KG1 (cell line): Measurements from ENCODE around the gene ERCC6L2.

ENCODE experiments used
- DNase-seq: peaks from one replicate; lab custom pipeline; 2025; lab: John Stamatoyannopoulos, UW

The ERCC6L2 gene

DNA sequence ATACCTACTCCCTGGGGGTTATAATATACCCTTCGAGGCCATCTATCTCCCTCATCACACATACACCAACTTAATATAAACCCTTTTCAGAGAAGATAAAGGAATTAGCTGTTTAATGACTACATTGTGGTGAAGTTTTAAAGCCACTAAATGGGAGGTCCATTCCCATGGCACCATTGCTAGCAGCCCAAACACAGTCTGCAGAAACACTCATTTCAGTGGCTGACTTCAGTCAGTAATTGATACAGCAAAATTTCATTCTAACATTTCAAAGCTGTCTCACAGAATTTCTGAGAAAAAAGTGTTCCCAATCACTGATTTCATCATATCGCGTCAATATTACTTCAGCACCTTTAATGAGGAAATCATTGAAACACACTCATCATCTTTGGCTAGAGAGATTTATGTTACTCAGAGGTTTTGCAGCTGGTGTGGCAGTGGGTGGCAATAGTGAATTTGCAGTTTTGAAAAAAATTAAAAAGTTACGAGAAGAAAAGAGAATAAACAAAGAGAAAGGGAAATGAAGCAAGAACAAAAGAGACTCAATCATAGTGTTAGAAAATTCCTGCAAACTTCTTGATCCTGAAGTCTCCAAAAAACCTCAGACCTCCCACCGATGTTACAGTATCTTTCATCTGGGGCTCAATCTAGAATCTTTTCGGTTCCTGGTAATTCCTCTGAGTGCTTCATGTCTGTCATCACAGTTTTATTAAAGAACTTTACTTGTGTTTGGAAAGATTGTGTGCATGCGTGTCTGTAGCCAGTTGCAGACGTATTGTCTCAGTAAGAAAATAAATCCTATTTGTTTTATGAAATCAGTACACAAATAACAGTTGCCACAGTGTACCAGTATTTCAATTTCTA is 105.0 kb downstream of the ERCC6L2 start:
- no peak for DNase-seq

DNA sequence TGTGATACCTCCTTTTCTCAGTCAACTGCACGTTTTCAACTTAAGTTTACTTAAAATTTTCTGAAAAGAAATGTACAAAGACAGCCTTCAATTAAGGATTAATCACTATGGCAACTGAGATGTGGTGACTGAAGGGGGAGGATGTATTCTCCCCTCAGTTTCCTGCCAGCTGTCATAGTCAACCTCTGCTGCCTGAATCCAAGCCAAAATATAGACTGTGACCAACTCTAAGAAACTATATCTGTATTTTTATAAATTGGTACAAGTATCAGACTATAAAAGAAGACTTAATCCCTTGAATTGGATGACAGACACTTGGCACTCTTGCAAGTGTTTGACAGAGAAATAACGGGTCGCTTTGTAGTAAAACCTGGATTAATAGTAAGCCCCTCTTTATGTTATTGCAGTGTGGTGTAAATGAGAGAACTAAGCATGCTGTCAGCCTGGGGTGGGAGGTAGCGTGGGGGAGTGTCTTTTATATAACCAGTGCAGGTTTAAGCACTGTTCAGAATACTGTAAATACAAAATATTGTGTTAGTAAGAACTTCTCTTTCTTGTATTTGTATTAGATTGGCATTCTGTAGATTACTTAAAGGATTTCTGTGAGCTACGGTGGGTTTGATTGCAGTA is 106.4 kb downstream of the ERCC6L2 start:
- no peak for DNase-seq

DNA sequence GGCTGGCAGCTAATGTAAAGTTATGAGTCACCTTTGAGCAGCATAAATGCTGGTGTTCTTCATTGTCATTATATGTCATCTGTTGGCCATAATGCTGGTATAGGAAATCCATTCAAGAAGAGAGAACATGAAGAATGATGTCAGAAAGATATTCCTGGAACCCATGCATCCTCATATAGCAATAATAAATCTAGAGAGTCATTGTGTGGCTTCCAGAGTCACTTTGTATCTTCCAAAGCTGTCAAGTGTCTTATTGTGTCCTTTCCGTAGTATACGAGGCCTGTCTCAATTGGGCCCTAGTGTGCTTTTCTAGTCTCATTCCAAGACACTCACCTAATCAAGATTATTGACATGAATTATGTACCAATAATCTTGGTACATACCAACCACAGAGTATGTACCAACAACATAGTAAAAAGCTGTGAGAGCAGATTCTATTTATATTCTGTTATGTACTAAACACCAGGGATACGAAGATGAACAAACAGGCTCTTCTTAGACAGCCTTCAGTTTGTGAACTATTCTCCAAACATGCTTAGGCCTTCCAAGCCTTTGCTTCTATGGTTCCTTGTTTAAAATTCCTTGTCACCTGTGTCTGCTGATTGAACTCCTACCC is 110.1 kb downstream of the ERCC6L2 start:
- DNase-seq: no peak

DNA sequence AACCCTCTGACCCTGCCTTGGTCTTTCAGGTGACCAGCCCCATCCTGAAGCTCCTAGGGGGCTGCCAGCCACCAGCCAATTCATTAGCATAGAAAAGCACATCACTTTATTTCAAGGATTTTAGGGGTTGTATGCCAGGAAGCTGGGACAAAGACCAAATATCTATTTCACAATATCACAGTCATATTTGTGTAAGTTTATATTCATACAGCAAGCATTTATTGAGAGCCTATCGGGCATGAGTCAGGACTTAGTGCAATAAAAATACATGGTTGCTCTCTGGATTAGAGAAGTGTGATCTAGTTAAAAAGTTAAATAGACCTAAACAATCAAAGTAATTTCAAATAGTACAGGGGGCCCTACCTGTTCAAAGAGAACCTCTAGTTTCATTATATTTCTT is 113.8 kb downstream of the ERCC6L2 start:
- DNase-seq: no peak

DNA sequence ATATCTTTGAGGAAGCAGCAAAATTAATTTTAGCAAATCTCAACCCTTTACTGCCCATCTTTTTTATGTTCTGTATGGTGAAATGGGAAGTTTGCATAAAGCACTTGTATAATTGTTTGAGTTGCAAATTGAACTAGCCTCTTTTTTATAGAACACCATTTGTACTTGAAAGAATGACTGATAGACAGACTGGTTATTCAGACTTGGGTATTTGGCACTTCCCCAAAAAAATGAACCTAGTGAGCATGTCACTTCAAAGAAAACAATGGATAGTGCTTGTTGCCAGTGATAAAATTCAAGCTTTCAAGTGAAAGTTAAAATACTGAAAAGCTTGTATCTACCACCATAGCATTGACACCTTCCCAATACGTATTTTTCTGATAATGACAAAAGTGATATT is 115.8 kb downstream of the ERCC6L2 start:
- no peak for DNase-seq

DNA sequence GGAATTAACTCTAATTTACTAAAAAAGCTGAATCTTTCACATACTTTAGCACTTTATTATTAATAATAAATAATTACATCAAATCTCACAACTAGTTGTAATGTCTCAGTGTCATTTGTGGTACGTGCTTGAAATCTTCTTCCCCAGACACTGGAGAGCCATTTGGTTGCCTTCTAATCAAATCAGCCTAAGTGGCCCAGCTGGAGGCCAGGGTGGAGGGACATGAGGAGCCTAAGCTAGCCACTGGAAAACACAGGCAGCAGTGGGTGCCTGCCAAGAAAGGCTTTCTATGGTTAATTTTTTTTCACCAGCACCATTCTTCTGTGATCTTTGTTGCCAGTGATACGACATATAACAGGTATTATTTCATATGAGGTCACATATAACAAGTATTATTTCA is 117.0 kb downstream of the ERCC6L2 start:
- DNase-seq: no peak

DNA sequence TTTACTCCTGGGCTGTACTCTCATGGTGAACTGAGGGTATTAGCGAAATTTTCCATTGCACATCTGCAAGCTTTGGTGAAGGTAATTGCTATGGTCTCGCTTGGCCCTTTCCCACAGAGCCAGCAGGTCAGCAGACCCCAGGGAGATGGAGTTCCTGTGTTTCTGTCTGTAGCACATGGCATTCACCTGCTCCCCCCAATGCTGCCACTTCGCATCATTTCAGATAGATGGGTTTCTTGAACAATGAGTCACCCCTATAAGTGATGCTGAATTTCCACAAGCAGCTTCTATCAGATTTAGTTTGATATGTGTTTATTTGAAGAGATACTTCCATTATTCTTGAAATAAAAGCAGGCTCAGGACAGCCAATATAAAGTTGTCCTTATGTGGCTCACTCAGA is 117.8 kb downstream of the ERCC6L2 start:
- DNase-seq: no peak

DNA sequence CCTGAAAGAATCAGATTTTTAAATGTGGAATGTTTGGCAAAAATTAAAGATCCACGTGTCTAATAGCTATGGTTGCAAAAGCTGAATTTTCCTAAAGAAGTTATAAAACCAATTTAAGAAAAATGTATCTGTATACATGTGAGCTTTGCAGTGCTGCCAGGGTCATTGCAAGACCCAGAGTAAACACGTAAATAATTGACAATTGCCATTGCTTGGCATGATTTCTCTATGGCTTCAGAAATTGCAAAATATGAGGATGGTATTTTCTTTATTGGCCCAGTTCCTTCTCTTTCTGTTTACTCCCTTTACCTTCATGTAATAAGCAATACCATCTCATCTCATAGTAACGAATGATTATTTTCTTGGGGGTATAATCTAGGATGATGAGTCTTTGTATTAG is 123.9 kb downstream of the ERCC6L2 start:
- no peak for DNase-seq

DNA sequence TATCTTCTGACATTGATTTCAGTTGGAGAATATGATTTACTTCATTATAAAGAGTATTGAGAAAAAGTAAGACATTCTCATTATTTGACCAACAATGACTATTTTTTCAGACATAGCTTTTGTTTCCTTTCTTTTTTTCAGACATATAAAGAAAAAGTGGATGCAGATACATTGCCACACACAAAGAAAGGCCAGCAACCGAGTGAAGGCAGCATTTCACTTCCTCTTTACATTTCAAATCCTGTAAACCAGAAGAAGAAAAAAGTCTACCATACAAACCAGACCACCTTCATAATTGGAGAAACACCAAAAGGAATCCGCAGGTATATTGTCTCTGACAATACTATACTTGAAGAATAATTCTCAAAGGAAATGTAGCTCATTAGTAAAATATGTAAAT is 128.9 kb downstream of the ERCC6L2 start:
- no peak for DNase-seq

DNA sequence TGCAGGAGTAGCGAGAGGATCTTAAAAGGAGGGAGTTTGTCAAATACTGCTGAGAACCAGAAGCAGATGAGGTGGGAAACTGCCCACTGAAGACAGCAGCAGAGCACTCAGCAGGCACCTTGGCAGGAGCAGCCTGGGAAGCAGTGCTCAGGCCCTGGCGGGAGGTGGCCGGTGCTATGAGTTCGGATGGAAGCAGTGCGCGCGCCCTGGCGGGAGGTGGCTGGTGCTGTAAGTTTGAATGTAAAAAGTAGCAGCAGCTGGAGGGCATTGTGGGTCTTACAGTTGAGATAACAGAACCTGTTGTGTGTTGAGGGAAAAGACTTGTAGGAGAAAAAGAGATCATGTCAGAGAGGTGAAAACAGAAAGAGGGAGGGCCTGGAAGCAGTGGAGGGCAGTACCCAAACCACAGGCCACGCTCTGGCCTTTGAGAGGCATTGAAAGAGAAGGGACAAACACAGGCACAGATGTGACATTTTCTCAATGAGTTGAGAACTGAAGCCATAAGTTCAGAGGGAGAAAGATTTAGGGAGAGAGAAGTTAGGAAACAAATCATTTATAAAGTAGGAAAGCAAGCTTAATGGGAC is 130.9 kb downstream of the ERCC6L2 start:
- DNase-seq: no peak

DNA sequence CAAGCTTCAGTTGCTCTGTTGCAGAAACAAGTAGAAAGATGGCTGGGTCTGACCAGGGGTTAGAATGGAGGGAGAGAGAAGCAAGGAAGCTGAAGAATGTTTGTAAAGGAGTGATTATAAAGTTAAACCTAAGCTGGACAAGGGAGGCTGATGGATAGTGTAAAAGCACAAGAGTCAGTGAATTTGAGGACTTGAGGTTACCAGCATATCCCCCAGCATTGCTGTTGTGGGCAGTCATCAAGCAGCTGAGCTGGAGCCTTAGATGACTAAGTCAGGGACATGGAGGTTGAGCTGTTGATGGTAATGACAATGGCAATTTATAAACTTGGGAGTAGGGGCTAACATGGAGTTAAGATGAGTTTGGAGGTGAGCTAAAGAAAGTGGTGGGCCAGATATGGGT is 131.5 kb downstream of the ERCC6L2 start:
- DNase-seq: no peak

DNA sequence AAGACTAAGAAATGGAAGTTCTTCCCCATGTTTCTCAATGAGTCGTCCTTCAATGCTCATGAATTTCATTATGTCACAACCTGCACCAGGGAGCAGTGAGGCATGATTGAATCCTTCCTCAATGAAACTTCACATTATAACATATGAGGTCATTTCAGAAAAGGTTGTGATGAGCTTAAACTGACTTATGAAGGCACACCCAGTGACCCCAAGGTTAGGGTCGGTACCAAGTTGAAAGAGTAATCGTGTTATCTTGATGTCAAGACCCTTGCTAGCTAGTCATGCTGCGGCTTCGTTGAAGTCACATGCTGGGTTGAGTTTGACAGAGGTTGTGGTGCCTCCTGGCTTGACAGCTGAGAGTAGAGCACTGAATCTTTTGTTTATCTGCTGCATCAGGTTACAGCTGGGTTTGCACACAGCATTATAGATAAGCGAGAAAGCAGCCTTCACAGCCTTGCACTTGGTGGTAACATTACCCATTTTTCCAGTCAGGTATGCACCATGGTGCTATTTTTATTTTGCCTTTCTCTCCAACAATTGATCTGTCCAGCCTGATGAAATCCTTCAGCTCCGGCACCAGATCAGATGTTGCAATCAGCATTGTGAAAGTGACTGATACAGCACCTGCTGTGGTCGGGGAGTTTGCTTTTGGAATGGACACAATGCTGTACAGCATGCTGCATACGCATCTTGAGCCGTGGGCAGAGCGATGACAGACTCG is 133.2 kb downstream of the ERCC6L2 start:
- no peak for DNase-seq

DNA sequence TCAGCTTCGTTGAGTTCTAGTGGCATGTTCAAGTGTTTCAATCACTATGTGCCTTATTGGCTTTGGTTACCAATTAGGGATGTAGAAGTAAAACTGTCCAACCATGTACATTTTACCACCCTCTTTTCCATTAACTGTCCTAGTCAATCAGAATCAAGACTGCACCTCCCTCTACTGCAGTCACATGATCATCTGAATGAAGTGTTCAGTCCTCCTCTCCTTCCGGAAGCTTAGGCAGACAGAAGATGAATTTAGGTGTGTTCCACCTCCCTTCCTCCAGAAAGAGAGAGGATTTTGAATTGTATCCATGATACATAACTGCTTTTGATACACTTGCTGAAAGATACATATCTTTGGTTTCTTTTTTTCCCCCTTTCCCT is 133.7 kb downstream of the ERCC6L2 start:
- no peak for DNase-seq

DNA sequence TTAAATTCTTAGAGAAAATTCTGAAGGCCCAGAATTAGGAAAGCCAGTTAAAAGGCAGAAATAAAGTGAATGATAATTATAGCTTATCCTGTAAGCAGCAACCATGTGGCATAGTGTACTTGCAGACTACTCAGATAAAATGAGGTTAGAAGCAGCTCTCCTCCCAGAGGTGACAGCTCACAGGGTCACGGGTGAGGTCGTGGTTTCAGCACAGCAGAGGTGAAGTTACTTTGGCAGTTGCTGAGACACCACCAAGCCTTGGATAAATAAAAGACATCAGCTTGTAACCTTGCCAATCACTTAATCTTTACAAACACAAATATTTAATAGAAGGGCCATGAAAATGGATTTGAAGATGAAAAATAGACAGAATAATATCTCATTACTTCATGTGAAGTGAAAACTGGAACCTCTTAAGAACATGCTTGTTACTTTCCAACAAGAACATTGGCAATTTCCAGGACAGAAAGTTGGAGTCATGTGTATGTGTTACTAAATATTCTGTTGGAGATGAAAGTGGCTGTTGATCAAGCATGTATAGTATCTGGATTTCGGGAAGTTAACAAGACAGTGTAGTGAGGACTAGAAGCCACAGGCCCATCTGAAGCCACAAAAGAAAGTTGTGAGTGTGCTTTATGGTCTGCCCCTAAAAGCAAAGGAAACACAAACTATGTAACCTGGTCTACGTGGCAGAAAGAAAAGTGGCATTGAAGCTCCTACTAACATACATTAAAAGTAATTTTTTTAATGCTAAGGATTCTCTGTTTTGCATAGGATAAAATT is 134.4 kb downstream of the ERCC6L2 start:
- DNase-seq: no peak

DNA sequence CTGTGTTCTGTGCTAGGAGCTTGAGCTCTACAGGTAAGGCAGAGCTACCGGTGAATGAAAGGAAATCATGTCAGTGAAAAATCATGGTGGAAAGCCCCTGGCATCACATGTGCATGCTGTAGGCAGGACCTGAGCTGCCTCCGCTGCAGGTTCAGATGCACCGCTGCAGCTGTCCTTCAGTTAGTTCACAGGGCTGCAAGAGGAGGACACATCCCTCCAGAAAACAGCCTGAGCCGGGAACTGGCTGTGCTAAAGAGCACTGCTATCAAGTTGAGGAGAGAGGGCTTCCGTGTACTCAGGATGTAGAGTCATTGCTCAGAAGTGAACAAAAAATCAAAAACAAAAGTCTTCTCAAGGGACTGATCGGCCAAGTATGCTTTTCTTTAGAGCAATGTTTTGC is 138.6 kb downstream of the ERCC6L2 start:
- no peak for DNase-seq

DNA sequence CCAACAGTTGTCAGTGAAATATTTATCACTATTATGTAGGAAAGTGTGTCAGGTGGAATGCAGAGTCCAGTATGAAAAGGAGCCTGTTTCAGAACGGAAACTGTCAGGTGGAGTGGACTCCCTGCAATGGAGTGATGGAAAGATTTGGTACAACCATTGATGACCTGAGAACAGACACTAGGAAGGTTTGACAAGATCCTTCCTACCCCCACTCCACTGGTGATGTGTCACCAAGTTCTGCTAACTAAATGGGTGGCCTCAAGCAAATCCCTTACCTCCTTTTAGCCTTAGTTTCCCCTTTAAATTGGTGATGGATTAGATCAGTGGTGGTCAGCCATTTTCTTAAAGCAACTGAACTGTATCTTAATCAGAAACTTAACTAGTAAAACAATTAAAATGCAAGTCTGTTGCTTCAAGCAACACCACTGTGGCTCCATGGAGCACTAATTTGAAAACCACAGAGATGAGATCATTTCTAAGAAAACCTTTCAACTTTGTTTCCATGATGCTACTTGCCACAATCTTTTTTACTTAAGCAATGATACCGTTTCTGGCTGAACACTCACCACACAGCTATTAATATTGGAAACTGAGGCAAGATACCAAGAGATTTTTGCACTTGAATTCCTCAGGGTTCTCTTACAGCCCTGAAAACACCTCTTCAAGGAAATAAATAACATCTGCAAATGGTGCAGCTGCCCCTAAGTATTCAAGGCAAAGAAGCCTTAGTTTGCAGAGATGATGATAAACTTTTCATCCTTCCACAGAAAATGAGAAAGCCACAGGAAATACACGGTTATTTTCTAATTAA is 140.6 kb downstream of the ERCC6L2 start:
- no peak for DNase-seq
